ENCODE results near the gene TTC7B.

Gene TTC7B

GRCh38 chr14:90741682-90741946 is 74.6 kb downstream of the TTC7B start:
- TF ChIP-seq EP300 (IDR thresholded peaks at IDR 0.05; ENCODE audit: borderline replicate concordance) = no peak
- no peak for TF ChIP-seq USF1 (IDR thresholded peaks at IDR 0.05)
- no peak for TF ChIP-seq MAX (IDR thresholded peaks at IDR 0.05)

GRCh38 chr14:90740946-90741681 is 75.1 kb downstream of the TTC7B start:
- TF ChIP-seq CEBPB (IDR thresholded peaks at IDR 0.05) (no peak), FOXM1 (IDR thresholded peaks at IDR 0.05; ENCODE audit: borderline replicate concordance, low read depth) (no peak), USF1 (IDR thresholded peaks at IDR 0.05) (no peak), TAF1 (IDR thresholded peaks at IDR 0.05; ENCODE audit: low read depth) (no peak), REST (IDR thresholded peaks at IDR 0.05; ENCODE audit: low read depth) (no peak), TEAD4 (IDR thresholded peaks at IDR 0.05) (no peak), ZBTB7A (IDR thresholded peaks at IDR 0.05; ENCODE audit: low read depth) (no peak), RAD21 (IDR thresholded peaks at IDR 0.05; ENCODE audit: low read depth) (no peak), CREB1 (IDR thresholded peaks at IDR 0.05; ENCODE audit: low read depth) (no peak)

- TF ChIP-seq FOXM1 (IDR thresholded peaks at IDR 0.05; ENCODE audit: borderline replicate concordance, low read depth) = no peak
- no peak for TF ChIP-seq YY1 (IDR thresholded peaks at IDR 0.05; ENCODE audit: low read depth)
- TF ChIP-seq CREB1 (IDR thresholded peaks at IDR 0.05; ENCODE audit: low read depth) = no peak
- no peak for TF ChIP-seq MAX (IDR thresholded peaks at IDR 0.05)
- TF ChIP-seq ZBTB7A (IDR thresholded peaks at IDR 0.05; ENCODE audit: low read depth) = no peak
- TF ChIP-seq EGR1 (IDR thresholded peaks at IDR 0.05) = no peak
- no peak for TF ChIP-seq TCF12 (IDR thresholded peaks at IDR 0.05; ENCODE audit: low read depth)
- TF ChIP-seq REST (IDR thresholded peaks at IDR 0.05; ENCODE audit: low read depth) = no peak
- TF ChIP-seq TAF1 (IDR thresholded peaks at IDR 0.05; ENCODE audit: low read depth) = no peak
- no peak for TF ChIP-seq RAD21 (IDR thresholded peaks at IDR 0.05; ENCODE audit: low read depth)
- TF ChIP-seq CEBPB (IDR thresholded peaks at IDR 0.05) = no peak
- TF ChIP-seq NFIC (IDR thresholded peaks at IDR 0.05) = no peak
- TF ChIP-seq USF1 (IDR thresholded peaks at IDR 0.05) = no peak
- TF ChIP-seq TEAD4 (IDR thresholded peaks at IDR 0.05) = no peak
- TF ChIP-seq EP300 (IDR thresholded peaks at IDR 0.05; ENCODE audit: borderline replicate concordance) = no peak
Observed at GRCh38 chr14:90740081-90740480, 76.1 kb downstream of the TTC7B start.

GRCh38 chr14:90739318-90740068 is 76.7 kb downstream of the TTC7B start:
- TF ChIP-seq TEAD4 (IDR thresholded peaks at IDR 0.05) = no peak
- no peak for TF ChIP-seq MAX (IDR thresholded peaks at IDR 0.05)
- no peak for TF ChIP-seq YY1 (IDR thresholded peaks at IDR 0.05; ENCODE audit: low read depth)
- no peak for TF ChIP-seq REST (IDR thresholded peaks at IDR 0.05; ENCODE audit: low read depth)
- no peak for TF ChIP-seq CREB1 (IDR thresholded peaks at IDR 0.05; ENCODE audit: low read depth)
- TF ChIP-seq CEBPB (IDR thresholded peaks at IDR 0.05) = no peak
- no peak for TF ChIP-seq TAF1 (IDR thresholded peaks at IDR 0.05; ENCODE audit: low read depth)
